ENCODE data around the gene HS3ST3B1. TPM values are rescaled to one million over a fixed set of nuclear protein-coding genes. Genes with fewer than 3 reads are reported as not detected.

HS3ST3B1 gene
- total and polyA plus RNA-seq, 2 experiments from 2014 or later, result 8.1 to 17.7 TPM

- H3K4me3 ChIP-seq, result no peak overlapping the region
- H3K4me3 Mint-ChIP-seq, result no peak overlapping the region
- no peaks in the 10 kb centered on the region for H3K79me2 ChIP-seq (replicated peaks; ENCODE audit: insufficient read depth)
- H3K4me1 Mint-ChIP-seq, result peaks cover 14% of the 10 kb centered on the region
- H3K27ac ChIP-seq (ENCODE audit: low read depth), result no peak overlapping the region
- no peaks in the 10 kb centered on the region for H3F3A ChIP-seq (replicated peaks; ENCODE audit: low read depth)
- no peak overlapping the region for H3K4me2 ChIP-seq
- H2AFZ ChIP-seq, result no peak overlapping the region
- TF ChIP-seq NANOG (IDR thresholded peaks at IDR 0.05; ENCODE audit: borderline replicate concordance), result no peak
- no peak for TF ChIP-seq CREB1 (CRISPR knock-in tag; IDR thresholded peaks at IDR 0.05; ENCODE audit: low read depth)
- TF ChIP-seq STAT1 (IDR thresholded peaks at IDR 0.05; ENCODE audit: unreplicated experiment), result no peak
- TF ChIP-seq EZH2phosphoT487 (IDR thresholded peaks at IDR 0.05; ENCODE audit: unreplicated experiment), result no peak
- no peak for TF ChIP-seq ZNF462 (CRISPR knock-in tag; IDR thresholded peaks at IDR 0.05)
- no peak for TF ChIP-seq ZNF114 (CRISPR knock-in tag; IDR thresholded peaks at IDR 0.05)
- no peak for TF ChIP-seq POLR2AphosphoS5 (IDR thresholded peaks at IDR 0.05; ENCODE audit: low read depth)
- no peak for TF ChIP-seq ZNF331 (CRISPR knock-in tag; IDR thresholded peaks at IDR 0.05; ENCODE audit: low read depth)
- no peak for TF ChIP-seq ETS1 (IDR thresholded peaks at IDR 0.05)
- no peak for TF ChIP-seq CTCF (conservative IDR thresholded peaks at IDR 0.05; ENCODE audit: low read depth in 2 of 2)
- no peak for DNase-seq (ENCODE audit: low spot score)
- peaks cover 9% of the 10 kb centered on the region for H3K4me1 ChIP-seq (ENCODE audit: insufficient read depth)
- H3K9me2 ChIP-seq (ENCODE audit: insufficient read depth), result no peaks in the 10 kb centered on the region
- peaks cover 1% of the 10 kb centered on the region for H3K27me3 Mint-ChIP-seq (ENCODE audit: insufficient read depth, low read depth, poor library complexity)
- no peaks in the 10 kb centered on the region for H3K36me3 ChIP-seq (ENCODE audit: insufficient read depth)
- H3K27ac Mint-ChIP-seq, result no peak overlapping the region
- no peak for ATAC-seq
- H3K27me3 ChIP-seq (ENCODE audit: insufficient read depth), result no peaks in the 10 kb centered on the region
- H4K20me1 ChIP-seq (replicated peaks; ENCODE audit: insufficient read depth), result no peaks in the 10 kb centered on the region
- H3K9me3 Mint-ChIP-seq, result peaks cover under 1% of the 10 kb centered on the region; the same call in 2 of the 3 replicates
- H3K36me3 Mint-ChIP-seq (ENCODE audit: low read depth), result no peaks in the 10 kb centered on the region; the same call in 2 of the 3 replicates
Measured at GRCh38 chr17:14393723-14394122, 92.8 kb downstream of the HS3ST3B1 start.
